CD4-positive, alpha-beta T cell (primary cell): ENCODE data around the gene SPDEF. TPM values are rescaled to one million over a fixed set of nuclear protein-coding genes. Genes with fewer than 3 reads are reported as not detected.

Experiments
- ATAC-seq: fragments of 200-7000 bp; cut with Tn5 transposase; one replicate; pipeline ENCODE4 v1.10.0; 2022; ENCODE audit warnings: mild to moderate bottlenecking; ENCODE audit not compliant: poor library complexity
- CTCF ChIA-PET: fragments of 350-600 bp; sonication (Branson Sonifier 250); formaldehyde crosslinking; loops from one replicate; lab custom pipeline; 2021; ENCODE audit warnings: antibody characterized with exemption, inconsistent platforms; lab: Charles Lee
- POLR2A ChIA-PET: fragments of 350-600 bp; sonication (Branson Sonifier 250); formaldehyde crosslinking; loops from one replicate; lab custom pipeline; 2021; ENCODE audit warnings: antibody characterized with exemption, inconsistent platforms; lab: Charles Lee
- DNase-seq, 14 experiments: peaks; one replicate each; pipeline ENCODE4 v3.0.0-alpha.2; 2013 to 2020; ENCODE audit warnings: mixed read lengths in 2 of 14
- H3K27ac ChIP-seq, 2 donors: one replicate each; pipeline versions ENCODE4 v1.5.1 to v1.7.0; 2013; ENCODE audit warnings: low read length in 2 of 2, low read depth in 1 of 2, mild to moderate bottlenecking in 1 of 2
- H3K27me3 ChIP-seq, 2 experiments: 1 replicate in 1 of 2; 2 replicates in 1 of 2; pipeline versions ENCODE4 v1.6.1 to v1.7.0; 2013; ENCODE audit warnings: low read length in 2 of 2, control low read depth in 1 of 2, mild to moderate bottlenecking in 1 of 2, moderate library complexity in 1 of 2; ENCODE audit not compliant: insufficient read depth in 2 of 2, control insufficient read depth in 1 of 2
- H3K36me3 ChIP-seq: one replicate; pipeline ENCODE4 v1.6.1; 2013; ENCODE audit warnings: low read length, control low read depth; ENCODE audit not compliant: insufficient read depth
- H3K4me1 ChIP-seq: one replicate; pipeline ENCODE4 v1.6.1; 2013; ENCODE audit warnings: low read length, control low read depth; ENCODE audit not compliant: insufficient read depth
- H3K4me3 ChIP-seq: one replicate; pipeline ENCODE4 v1.5.1; 2013; ENCODE audit warnings: mild to moderate bottlenecking, low read length, moderate library complexity
- H3K9me3 ChIP-seq, 2 experiments: 1 replicate in 1 of 2; 2 replicates in 1 of 2; pipeline versions ENCODE4 v1.6.1 to v1.7.0; 2013; ENCODE audit warnings: low read length in 2 of 2, mild to moderate bottlenecking in 2 of 2, control low read depth in 1 of 2, moderate library complexity in 1 of 2; ENCODE audit not compliant: control insufficient read depth in 1 of 2, insufficient read depth in 1 of 2
- H3K27ac Mint-ChIP-seq: one replicate; pipeline ENCODE4 v1.8.0; 2020; ENCODE audit warnings: mixed read lengths
- H3K27me3 Mint-ChIP-seq: one replicate; pipeline ENCODE4 v1.8.0; 2021; ENCODE audit warnings: mixed read lengths
- H3K36me3 Mint-ChIP-seq: one replicate; pipeline ENCODE4 v1.8.0; 2021; ENCODE audit warnings: low read depth, mixed read lengths
- H3K4me1 Mint-ChIP-seq: one replicate; pipeline ENCODE4 v1.8.0; 2021; ENCODE audit warnings: low read depth, mixed read lengths
- H3K4me3 Mint-ChIP-seq: one replicate; pipeline ENCODE4 v1.8.0; 2020; ENCODE audit warnings: mild to moderate bottlenecking, mixed read lengths
- H3K9me3 Mint-ChIP-seq: one replicate; pipeline ENCODE4 v1.8.0; 2020; ENCODE audit warnings: mixed read lengths
- CTCF ChIP-seq: fragments of 200-600 bp; IDR thresholded peaks from one replicate; pipeline ENCODE4 v1.8.0; 2022; ENCODE audit warnings: antibody characterized with exemption, mild to moderate bottlenecking
- intact Hi-C, 2 experiments: fragments of 100-400 bp; cut with DNase I in 1 of 2; cut with micrococcal nuclease in 1 of 2; formaldehyde crosslinking; loops; one replicate each; pipeline versions ENCODE4 v1.15.1 to v1.9.0; 2023 to 2025; cut with DNase I, micrococcal nuclease
- total RNA-seq, 174 experiments: library from RNA in 2 of 174; stranded (reverse) in 2 of 174; gene quantifications; one replicate each; pipeline ENCODE4 v1.2.3 and lab custom pipeline; 2021 to 2026

The SPDEF gene
- total RNA-seq, 2 experiments from 2014 or later = 0.17 to 0.36 TPM

- H3K9me3 Mint-ChIP-seq = no peaks in the 10 kb centered on the region
- ChIA-PET CTCF (no interaction called here), POLR2A (no interaction called here)
- no peak overlapping the region for H3K4me3 ChIP-seq
- no peak for ATAC-seq
- DNase-seq = no peak
- no peaks in the 10 kb centered on the region for H3K36me3 ChIP-seq
- TF ChIP-seq CTCF = no peak
- H3K36me3 Mint-ChIP-seq = no peaks in the 10 kb centered on the region
- no peaks in the 10 kb centered on the region for H3K4me1 ChIP-seq
- H3K27ac Mint-ChIP-seq = no peak overlapping the region
- H3K27ac ChIP-seq = no peak overlapping the region
- peaks cover 12% of the 10 kb centered on the region for H3K4me1 Mint-ChIP-seq
- no peaks in the 10 kb centered on the region for H3K27me3 Mint-ChIP-seq
- H3K27me3 ChIP-seq = no peaks in the 10 kb centered on the region
- no peak overlapping the region for H3K4me3 Mint-ChIP-seq
- peaks cover 0 to 5% of the 10 kb centered on the region in 2 experiments for H3K9me3 ChIP-seq
- intact Hi-C loops = no loop called here
Measured at GRCh38 chr6:34557228-34557627, 1.1 kb upstream of the SPDEF start.

- no peaks in the 10 kb centered on the region for H3K4me1 ChIP-seq
- H3K9me3 ChIP-seq = peaks cover 0 to 5% of the 10 kb centered on the region in 2 experiments
- Mint-ChIP-seq H3K4me3 (no peak overlapping the region), H3K27ac (no peak overlapping the region), H3K36me3 (no peaks in the 10 kb centered on the region), H3K9me3 (no peaks in the 10 kb centered on the region), H3K27me3 (no peaks in the 10 kb centered on the region), H3K4me1 (peaks cover 12% of the 10 kb centered on the region)
- H3K36me3 ChIP-seq = no peaks in the 10 kb centered on the region
- TF ChIP-seq CTCF = no peak
- CTCF ChIA-PET = no interaction called here
- ATAC-seq = no peak
- POLR2A ChIA-PET = no interaction called here
- no peak overlapping the region for H3K4me3 ChIP-seq
- DNase-seq = no peak
- intact Hi-C loops = no loop called here
- H3K27ac ChIP-seq = no peak overlapping the region
- no peaks in the 10 kb centered on the region for H3K27me3 ChIP-seq
Measured at GRCh38 chr6:34556493-34556892, 364 bp upstream of the SPDEF start.

GRCh38 chr6:34555328-34555727, 801 bp downstream of the SPDEF start:
- H3K9me3 ChIP-seq = peaks cover 0 to 5% of the 10 kb centered on the region in 2 experiments
- no peaks in the 10 kb centered on the region for H3K36me3 ChIP-seq
- H3K27me3 ChIP-seq = no peaks in the 10 kb centered on the region
- no peak overlapping the region for H3K4me3 ChIP-seq
- DNase-seq (no peak), ATAC-seq (no peak)
- TF ChIP-seq CTCF = no peak
- H3K4me1 Mint-ChIP-seq = peaks cover 12% of the 10 kb centered on the region
- no peak overlapping the region for H3K27ac Mint-ChIP-seq
- POLR2A ChIA-PET = no interaction called here
- no peak overlapping the region for H3K4me3 Mint-ChIP-seq
- no peaks in the 10 kb centered on the region for H3K9me3 Mint-ChIP-seq
- CTCF ChIA-PET = no interaction called here
- no peak overlapping the region for H3K27ac ChIP-seq
- no peaks in the 10 kb centered on the region for H3K27me3 Mint-ChIP-seq
- intact Hi-C loops = no loop called here
- H3K4me1 ChIP-seq = no peaks in the 10 kb centered on the region
- H3K36me3 Mint-ChIP-seq = no peaks in the 10 kb centered on the region
